CD4-positive, CD25-positive, alpha-beta regulatory T cell (primary cell): ENCODE results near the gene KRT9. TPM values are rescaled to one million over a fixed set of nuclear protein-coding genes. Genes with fewer than 3 reads are reported as not detected.
A peak's percentile ranks its signal among the peaks of the same experiment; 100 is the strongest.
"Not testable (repeated sequence)": the region's sequence is repeated elsewhere in the genome, so short reads cannot be mapped to it uniquely, and the experiment has no call there.

Experiments
- ATAC-seq, 2 donors: fragments of 150-1000 bp; cut with Tn5 transposase; one replicate each; pipeline ENCODE4 v1.10.0; 2021; ENCODE audit warnings: low read depth in 2 of 2, moderate number of reproducible peaks in 2 of 2, moderate library complexity in 1 of 2
- DNase-seq, 3 donors: peaks; one replicate each; pipeline versions ENCODE4 v3.0.0 to v3.0.0-alpha.2; 2012 to 2022; ENCODE audit warnings: mixed read lengths in 1 of 3
- H3K27ac ChIP-seq: one replicate; pipeline ENCODE4 v1.7.0; 2013; ENCODE audit warnings: mild to moderate bottlenecking, low read length; ENCODE audit not compliant: insufficient read depth, poor library complexity, severe bottlenecking
- H3K27me3 ChIP-seq: one replicate; pipeline ENCODE4 v1.7.0; 2013; ENCODE audit warnings: low read length; ENCODE audit not compliant: control insufficient read depth, insufficient read depth
- H3K36me3 ChIP-seq: one replicate; pipeline ENCODE4 v1.7.0; 2013; ENCODE audit warnings: mild to moderate bottlenecking, low read length, moderate library complexity; ENCODE audit not compliant: control insufficient read depth, insufficient read depth
- H3K4me1 ChIP-seq: 2 replicates; pipeline ENCODE4 v1.7.0; 2013; ENCODE audit warnings: mild to moderate bottlenecking, low read length; ENCODE audit not compliant: insufficient read depth, control insufficient read depth, poor library complexity, severe bottlenecking
- H3K4me3 ChIP-seq: one replicate; pipeline ENCODE4 v1.7.0; 2013; ENCODE audit warnings: low read depth, mild to moderate bottlenecking, low read length, moderate library complexity
- H3K9me3 ChIP-seq, 2 experiments: 1 replicate in 1 of 2; 2 replicates in 1 of 2; pipeline ENCODE4 v1.7.0; 2013; ENCODE audit warnings: low read length in 2 of 2, mild to moderate bottlenecking in 1 of 2, moderate library complexity in 1 of 2; ENCODE audit not compliant: control insufficient read depth in 2 of 2
- H3K27ac Mint-ChIP-seq, 3 donors: one replicate each; pipeline ENCODE4 v1.8.0; 2020 to 2022; ENCODE audit warnings: mild to moderate bottlenecking in 3 of 3, mixed read lengths in 3 of 3, moderate library complexity in 2 of 3
- H3K27me3 Mint-ChIP-seq: one replicate; pipeline ENCODE4 v1.8.0; 2022; ENCODE audit warnings: mild to moderate bottlenecking, mixed read lengths
- H3K36me3 Mint-ChIP-seq: one replicate; pipeline ENCODE4 v1.8.0; 2020; ENCODE audit warnings: mixed read lengths
- H3K4me1 Mint-ChIP-seq, 4 donors: one replicate each; pipeline ENCODE4 v1.8.0; 2020 to 2022; ENCODE audit warnings: mixed read lengths in 4 of 4, mild to moderate bottlenecking in 1 of 4
- H3K4me3 Mint-ChIP-seq, 4 donors: one replicate each; pipeline ENCODE4 v1.8.0; 2020 to 2022; ENCODE audit warnings: mild to moderate bottlenecking in 4 of 4, mixed read lengths in 4 of 4, moderate library complexity in 3 of 4
- H3K9me3 Mint-ChIP-seq, 7 donors: one replicate each; pipeline ENCODE4 v1.8.0; 2020 to 2022; ENCODE audit warnings: mixed read lengths in 7 of 7, mild to moderate bottlenecking in 3 of 7, moderate library complexity in 2 of 7
- polyA plus RNA-seq, 4 donors: library from polyadenylated mRNA; unstranded; fragments of 300-500 nt; fragmentation: Illumina TruSeq; gene quantifications; one replicate each; pipeline ENCODE4 v1.2.3, GENCODE V29; 2021
- total RNA-seq: library from RNA; stranded (reverse); gene quantifications from one replicate; pipeline ENCODE4 v1.2.3, GENCODE V29; 2022

The KRT9 gene
- total and polyA plus RNA-seq, 5 donors from 2014 or later = not detected

DNA sequence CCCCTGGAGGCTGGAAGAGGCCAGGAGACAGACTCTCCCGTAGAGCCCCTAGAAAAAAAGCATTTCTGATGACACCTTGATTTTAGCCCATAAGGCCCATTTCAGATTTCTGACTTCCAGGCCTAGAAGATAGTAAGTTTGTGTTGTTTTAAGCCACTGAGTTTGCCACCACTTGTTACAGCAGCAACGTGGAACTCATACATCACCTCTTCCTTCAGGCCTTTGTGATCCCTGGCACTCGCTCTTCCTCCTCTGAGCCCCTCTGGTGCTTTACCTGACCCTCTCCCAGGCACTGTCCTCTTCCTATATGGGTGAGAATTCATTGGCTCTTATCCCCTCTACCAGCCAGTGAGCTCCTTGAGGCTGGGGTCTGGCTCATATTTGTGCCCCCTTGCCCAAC, 25.0 kb downstream of the KRT9 start:
- Mint-ChIP-seq H3K4me1 (peaks cover 3 to 10% (median 7%) of the 10 kb centered on the region in 4 donors), H3K9me3 (peaks cover 0 to 3% (median 0%) of the 10 kb centered on the region in 7 donors), H3K36me3 (peaks cover 3% of the 10 kb centered on the region), H3K4me3 (no peak overlapping the region), H3K27ac (no peak overlapping the region), H3K27me3 (peaks cover 8% of the 10 kb centered on the region)
- Histone ChIP-seq H3K36me3 (no peaks in the 10 kb centered on the region), H3K9me3 (no peaks in the 10 kb centered on the region), H3K4me1 (peaks cover 12% of the 10 kb centered on the region), H3K27me3 (no peaks in the 10 kb centered on the region), H3K4me3 (no peak overlapping the region), H3K27ac (no peak overlapping the region)
- ATAC-seq = no peak
- no peak for DNase-seq

DNA sequence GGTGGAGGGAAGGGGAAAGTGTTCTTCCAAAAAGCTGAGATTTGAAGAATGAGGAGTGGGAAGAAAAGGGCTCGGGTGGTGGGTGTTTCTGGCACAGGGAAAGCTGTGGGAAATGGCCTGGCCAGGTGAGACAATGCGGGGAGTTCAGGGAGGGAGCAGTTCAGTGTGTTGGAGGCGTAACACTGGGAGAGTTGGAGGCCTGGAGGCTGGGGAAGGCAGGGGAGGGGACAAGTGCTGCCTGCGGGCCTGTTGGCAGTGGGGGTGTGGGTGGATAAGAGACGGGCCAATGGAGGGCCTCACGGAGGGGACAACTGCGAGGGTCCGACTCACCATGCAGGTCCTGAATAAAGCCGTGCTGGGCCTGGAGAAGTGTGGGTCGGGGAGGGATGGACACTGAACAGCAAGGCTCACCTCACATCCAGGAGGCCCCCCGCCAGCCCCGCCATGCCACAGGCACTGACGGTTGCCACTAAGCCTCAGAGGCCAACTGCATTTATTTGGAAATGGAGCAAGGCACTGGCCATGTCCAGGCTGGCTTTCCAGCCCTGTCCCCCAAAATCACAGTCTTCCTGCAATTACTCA, 25.9 kb downstream of the KRT9 start:
- Mint-ChIP-seq H3K9me3 (peaks cover 0 to 3% (median 0%) of the 10 kb centered on the region in 7 donors), H3K4me1 (peaks cover 3 to 10% (median 7%) of the 10 kb centered on the region in 4 donors), H3K4me3 (no peak overlapping the region), H3K36me3 (peaks cover 3% of the 10 kb centered on the region), H3K27ac (no peak overlapping the region), H3K27me3 (peaks cover 10% of the 10 kb centered on the region)
- ATAC-seq (no peak), DNase-seq (no peak)
- no peaks in the 10 kb centered on the region for H3K27me3 ChIP-seq
- no peak overlapping the region for H3K27ac ChIP-seq
- no peaks in the 10 kb centered on the region for H3K36me3 ChIP-seq
- no peak overlapping the region for H3K4me3 ChIP-seq
- no peaks in the 10 kb centered on the region for H3K9me3 ChIP-seq
- peaks cover 12% of the 10 kb centered on the region for H3K4me1 ChIP-seq

DNA sequence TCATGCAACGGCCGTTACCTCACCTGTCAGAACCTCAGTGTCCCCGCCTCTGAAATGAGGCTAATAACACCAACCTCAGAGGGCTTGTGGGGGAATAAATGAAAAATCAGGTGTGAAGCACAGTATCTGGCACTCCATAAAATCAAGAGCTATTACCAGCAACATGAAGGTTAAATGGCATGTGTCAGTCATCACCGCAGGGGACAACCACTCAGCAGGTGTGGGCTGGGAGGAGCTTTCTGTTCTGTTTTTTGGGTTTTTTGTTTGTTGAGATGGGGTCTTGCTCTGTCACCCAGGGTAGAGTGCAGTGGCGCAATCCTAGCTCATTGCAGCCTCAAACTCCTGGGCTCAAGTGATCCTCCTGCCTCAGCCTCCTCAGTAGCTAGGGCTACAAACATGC, 26.9 kb downstream of the KRT9 start:
- Histone ChIP-seq H3K36me3 (no peaks in the 10 kb centered on the region), H3K27me3 (no peaks in the 10 kb centered on the region), H3K9me3 (no peaks in the 10 kb centered on the region), H3K4me1 (peaks cover 12% of the 10 kb centered on the region), H3K27ac (no peak overlapping the region), H3K4me3 (no peak overlapping the region)
- peaks cover 3% of the 10 kb centered on the region for H3K36me3 Mint-ChIP-seq
- peak overlapping the region in 1 of 3 donors; percentile 63 for H3K27ac Mint-ChIP-seq
- H3K4me3 Mint-ChIP-seq = no peak overlapping the region
- ATAC-seq = no peak
- H3K4me1 Mint-ChIP-seq = peaks cover 3 to 10% (median 7%) of the 10 kb centered on the region in 4 donors
- H3K27me3 Mint-ChIP-seq = peaks cover 11% of the 10 kb centered on the region
- no peak for DNase-seq
- H3K9me3 Mint-ChIP-seq = peaks cover 0 to 3% (median 0%) of the 10 kb centered on the region in 7 donors

DNA sequence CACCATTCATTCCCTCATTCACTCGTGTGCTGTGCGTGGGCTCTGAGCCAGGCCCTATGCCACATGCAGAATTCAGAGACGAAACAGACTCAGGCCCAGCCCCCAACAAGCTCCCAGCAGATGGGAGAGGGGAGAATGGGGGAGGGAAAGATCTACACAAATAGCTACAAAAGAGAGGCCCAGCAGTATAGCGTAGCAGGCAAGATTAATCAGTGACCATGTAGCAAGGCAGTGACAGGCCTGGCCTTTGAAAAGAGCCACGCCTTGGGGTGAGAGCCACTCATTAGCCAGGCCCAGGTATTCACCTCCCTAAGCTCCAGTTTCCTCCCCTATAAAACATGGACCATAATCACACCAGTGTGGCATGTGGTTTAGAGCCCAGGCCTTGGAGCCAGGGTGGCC, 27.4 kb downstream of the KRT9 start:
- peaks cover 0 to 3% (median 0%) of the 10 kb centered on the region in 7 donors for H3K9me3 Mint-ChIP-seq
- ATAC-seq (no peak), DNase-seq (no peak)
- H3K4me1 Mint-ChIP-seq = peaks cover 3 to 7% (median 6%) of the 10 kb centered on the region in 4 donors
- no peaks in the 10 kb centered on the region for H3K9me3 ChIP-seq
- H3K27me3 ChIP-seq = no peaks in the 10 kb centered on the region
- H3K27me3 Mint-ChIP-seq = peaks cover 11% of the 10 kb centered on the region
- H3K4me1 ChIP-seq = peaks cover 12% of the 10 kb centered on the region
- H3K4me3 Mint-ChIP-seq = no peak overlapping the region
- H3K27ac ChIP-seq = no peak overlapping the region
- no peak overlapping the region for H3K4me3 ChIP-seq
- H3K27ac Mint-ChIP-seq = peak overlapping the region in 1 of 3 donors; percentile 63
- H3K36me3 ChIP-seq = no peaks in the 10 kb centered on the region
- peaks cover 3% of the 10 kb centered on the region for H3K36me3 Mint-ChIP-seq

DNA sequence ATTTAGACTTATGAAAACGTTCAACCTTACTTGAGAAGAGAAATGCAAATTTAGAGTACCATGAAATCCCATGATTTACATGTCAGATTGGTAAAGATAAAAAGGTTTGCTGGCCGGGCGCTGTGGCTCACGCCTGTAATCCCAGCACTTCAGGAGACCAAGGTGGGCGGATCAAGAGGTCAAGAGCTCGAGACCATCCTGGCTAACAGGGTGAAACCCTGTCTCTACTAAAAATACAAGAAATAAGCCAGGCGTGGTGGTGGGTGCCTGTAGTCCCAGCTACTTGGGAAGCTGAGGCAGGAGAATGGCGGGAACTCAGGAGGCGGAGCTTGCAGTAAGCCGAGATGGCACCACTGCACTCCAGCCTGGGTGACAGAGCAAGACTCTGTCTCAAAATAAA, 29.1 kb downstream of the KRT9 start:
- not testable (repeated sequence) for H3K9me3 ChIP-seq, ATAC-seq, H3K9me3 Mint-ChIP-seq, H3K4me1 ChIP-seq, H3K4me3 ChIP-seq, H3K4me1 Mint-ChIP-seq, H3K36me3 Mint-ChIP-seq, H3K36me3 ChIP-seq, H3K4me3 Mint-ChIP-seq, H3K27me3 ChIP-seq, DNase-seq, H3K27ac Mint-ChIP-seq, H3K27ac ChIP-seq
- peaks cover 11% of the 10 kb centered on the region for H3K27me3 Mint-ChIP-seq

DNA sequence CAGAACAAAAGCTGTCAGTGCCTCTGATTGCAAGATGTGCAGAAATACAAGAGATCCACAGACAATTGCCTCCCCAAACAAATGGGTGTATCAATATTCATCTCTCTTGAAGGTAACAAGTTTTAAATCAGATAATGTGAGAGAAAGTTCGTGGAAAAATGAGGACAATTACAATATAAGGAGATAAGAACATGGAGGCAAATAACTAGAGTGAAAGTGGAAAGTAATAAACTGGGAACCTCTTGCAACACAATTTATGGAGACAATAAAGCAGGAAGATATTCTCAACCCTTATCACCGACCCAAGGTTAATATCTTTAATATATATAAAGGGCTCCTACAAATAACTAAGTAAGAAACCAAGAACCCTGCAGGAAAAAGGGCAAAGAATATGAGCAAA, 29.5 kb downstream of the KRT9 start:
- H3K4me3 Mint-ChIP-seq = no peak overlapping the region
- Histone ChIP-seq H3K4me1 (no peaks in the 10 kb centered on the region), H3K36me3 (no peaks in the 10 kb centered on the region), H3K27ac (no peak overlapping the region), H3K9me3 (no peaks in the 10 kb centered on the region), H3K27me3 (no peaks in the 10 kb centered on the region), H3K4me3 (no peak overlapping the region)
- no peaks in the 10 kb centered on the region for H3K4me1 Mint-ChIP-seq
- DNase-seq = no peak
- H3K27me3 Mint-ChIP-seq = peaks cover 15% of the 10 kb centered on the region
- no peak overlapping the region for H3K27ac Mint-ChIP-seq
- peaks cover 0 to 3% (median 0%) of the 10 kb centered on the region in 7 donors for H3K9me3 Mint-ChIP-seq
- no peak for ATAC-seq
- H3K36me3 Mint-ChIP-seq = peaks cover 3% of the 10 kb centered on the region

DNA sequence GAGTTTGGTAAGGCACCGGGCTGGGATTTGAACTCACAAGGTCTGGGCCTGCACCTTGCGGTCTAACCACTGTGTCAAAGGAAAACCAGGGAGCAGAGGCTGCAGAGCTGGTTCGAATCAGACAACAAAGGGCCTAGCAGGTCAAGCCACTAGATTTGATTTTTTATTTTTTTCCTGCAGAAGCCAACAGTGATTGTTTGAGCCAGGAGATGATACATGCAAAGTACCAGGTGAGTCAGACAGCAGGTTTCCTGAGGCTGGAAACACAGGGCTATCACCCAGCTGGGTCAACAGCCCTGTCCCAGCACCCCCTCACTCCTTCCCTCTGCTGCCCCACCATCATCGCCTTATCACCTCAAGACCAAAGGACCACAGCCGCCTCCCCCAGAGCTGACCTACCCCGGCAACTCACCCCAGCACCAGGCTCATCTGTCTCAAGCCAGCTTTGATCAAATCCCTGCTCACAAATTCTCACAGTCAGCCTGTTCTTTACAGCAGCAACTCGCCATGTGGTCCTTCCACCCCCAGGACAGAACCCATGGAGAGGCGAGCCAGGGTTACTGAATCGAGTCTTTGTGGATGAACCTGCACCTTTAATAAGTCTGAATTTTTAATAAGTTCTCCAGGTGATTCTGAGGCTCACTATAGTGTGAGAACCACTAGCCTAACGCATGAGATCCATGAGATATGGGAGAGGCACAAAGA, 30.8 kb downstream of the KRT9 start:
- DNase-seq (no peak), ATAC-seq (no peak)
- no peak overlapping the region for H3K4me3 Mint-ChIP-seq
- Histone ChIP-seq H3K4me3 (no peak overlapping the region), H3K27me3 (no peaks in the 10 kb centered on the region), H3K36me3 (no peaks in the 10 kb centered on the region), H3K4me1 (no peaks in the 10 kb centered on the region), H3K9me3 (no peaks in the 10 kb centered on the region), H3K27ac (no peak overlapping the region)
- H3K36me3 Mint-ChIP-seq = no peaks in the 10 kb centered on the region
- peaks cover 19% of the 10 kb centered on the region for H3K27me3 Mint-ChIP-seq
- peak overlapping the region in 1 of 3 donors; percentile 51 for H3K27ac Mint-ChIP-seq
- no peaks in the 10 kb centered on the region for H3K4me1 Mint-ChIP-seq
- H3K9me3 Mint-ChIP-seq = peaks cover 0 to 1% (median 0%) of the 10 kb centered on the region in 7 donors
